BE2C (cell line): Measurements from ENCODE around the gene HOXC11.

Experiments used
- DNase-seq: peaks from one replicate; pipeline ENCODE4 v3.0.0-alpha.2; 2020
- H3K27me3 ChIP-seq: fragments of 250-450 bp; sonication (Bioruptor Pico); 2 replicates; pipeline ENCODE4 v1.5.1; 2020; ENCODE audit warnings: mild to moderate bottlenecking
- H3K36me3 ChIP-seq: fragments of 250-450 bp; sonication (Bioruptor Pico); 2 replicates; pipeline ENCODE4 v1.5.1; 2020; ENCODE audit warnings: mild to moderate bottlenecking
- H3K4me1 ChIP-seq: fragments of 250-450 bp; sonication (Bioruptor Pico); 2 replicates; pipeline ENCODE4 v1.5.1; 2020
- H3K4me3 ChIP-seq: 2 replicates; pipeline ENCODE4 v1.5.1; 2011; ENCODE audit warnings: low read depth, low read length
- H3K9me3 ChIP-seq: fragments of 250-450 bp; sonication (Bioruptor Pico); 2 replicates; pipeline ENCODE4 v1.5.1; 2020
- TF ChIP-seq, protein P1 (sequence below): IDR thresholded peaks from 2 replicates; pipeline ENCODE4 v1.5.1; 2012; ENCODE audit warnings: mild to moderate bottlenecking, low read depth, low read length

Gene HOXC11

GRCh38 chr12:53960187-53961024 lies 12.5 kb upstream of the HOXC11 start:
- H3K4me1 ChIP-seq = peaks cover 9% of the 10 kb centered on the region
- H3K36me3 ChIP-seq = no peaks in the 10 kb centered on the region
- no peak for DNase-seq
- no peak overlapping the region for H3K4me3 ChIP-seq
- TF ChIP-seq, protein P1, sequence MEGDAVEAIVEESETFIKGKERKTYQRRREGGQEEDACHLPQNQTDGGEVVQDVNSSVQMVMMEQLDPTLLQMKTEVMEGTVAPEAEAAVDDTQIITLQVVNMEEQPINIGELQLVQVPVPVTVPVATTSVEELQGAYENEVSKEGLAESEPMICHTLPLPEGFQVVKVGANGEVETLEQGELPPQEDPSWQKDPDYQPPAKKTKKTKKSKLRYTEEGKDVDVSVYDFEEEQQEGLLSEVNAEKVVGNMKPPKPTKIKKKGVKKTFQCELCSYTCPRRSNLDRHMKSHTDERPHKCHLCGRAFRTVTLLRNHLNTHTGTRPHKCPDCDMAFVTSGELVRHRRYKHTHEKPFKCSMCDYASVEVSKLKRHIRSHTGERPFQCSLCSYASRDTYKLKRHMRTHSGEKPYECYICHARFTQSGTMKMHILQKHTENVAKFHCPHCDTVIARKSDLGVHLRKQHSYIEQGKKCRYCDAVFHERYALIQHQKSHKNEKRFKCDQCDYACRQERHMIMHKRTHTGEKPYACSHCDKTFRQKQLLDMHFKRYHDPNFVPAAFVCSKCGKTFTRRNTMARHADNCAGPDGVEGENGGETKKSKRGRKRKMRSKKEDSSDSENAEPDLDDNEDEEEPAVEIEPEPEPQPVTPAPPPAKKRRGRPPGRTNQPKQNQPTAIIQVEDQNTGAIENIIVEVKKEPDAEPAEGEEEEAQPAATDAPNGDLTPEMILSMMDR = no peak
- H3K9me3 ChIP-seq = no peaks in the 10 kb centered on the region
- peaks cover 92% of the 10 kb centered on the region for H3K27me3 ChIP-seq

- H3K36me3 ChIP-seq = no peaks in the 10 kb centered on the region
- TF ChIP-seq, protein P1 = no peak
- peaks cover 10% of the 10 kb centered on the region for H3K4me1 ChIP-seq
- H3K9me3 ChIP-seq = no peaks in the 10 kb centered on the region
- no peak overlapping the region for H3K4me3 ChIP-seq
- peaks cover 85% of the 10 kb centered on the region for H3K27me3 ChIP-seq
- DNase-seq = no peak
These were observed 11.7 kb upstream of the HOXC11 start for GRCh38 chr12:53961025-53961761.

- Histone ChIP-seq H3K4me3 (no peak overlapping the region), H3K36me3 (no peaks in the 10 kb centered on the region)
These were observed 9.9 kb upstream of the HOXC11 start for GRCh38 chr12:53963005-53963404.

DNA sequence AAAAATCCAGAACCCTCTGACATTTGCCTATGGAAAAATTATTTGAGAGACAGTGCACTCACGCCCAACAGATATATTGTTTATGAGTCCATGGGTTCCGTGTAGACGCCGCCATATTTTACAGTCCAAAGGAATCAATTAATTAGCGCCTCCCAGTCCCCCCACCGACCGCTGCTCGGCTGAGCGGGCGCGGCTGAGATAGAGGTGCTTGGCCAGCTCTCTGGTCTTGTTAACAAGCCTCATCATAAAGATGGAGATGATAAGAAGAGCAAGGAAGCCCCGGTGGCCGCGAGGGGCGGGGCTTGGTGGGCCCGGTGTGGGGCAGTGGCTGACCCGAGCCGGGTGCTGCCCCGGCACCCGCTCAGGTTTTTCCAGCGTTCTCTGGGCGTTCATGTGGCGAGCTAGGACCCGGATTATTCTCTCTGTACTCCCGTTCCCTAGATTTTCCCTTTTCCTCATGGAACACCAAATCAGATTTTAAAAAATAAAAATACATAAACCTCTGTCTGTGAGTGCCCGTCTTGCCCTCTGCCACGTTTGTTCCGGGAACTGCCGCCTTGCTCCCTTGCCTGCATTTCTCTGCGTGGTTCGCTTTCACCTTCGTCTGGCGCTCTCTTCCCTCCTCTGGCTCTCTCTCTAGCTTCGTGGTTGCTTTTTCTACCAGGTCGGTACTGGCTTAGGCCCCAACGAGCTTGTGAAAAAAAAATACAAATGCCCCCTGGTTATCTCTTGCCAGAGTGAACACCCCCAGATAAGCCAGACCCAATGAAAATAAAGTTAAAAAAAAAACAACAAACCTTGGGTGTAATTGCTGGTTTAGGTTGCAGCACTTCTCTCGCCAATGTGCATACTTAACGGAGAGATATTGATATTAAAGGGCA lies 9.3 kb upstream of the HOXC11 start:
- H3K27me3 ChIP-seq = peaks cover 65% of the 10 kb centered on the region
- no peak for DNase-seq
- H3K4me1 ChIP-seq = peaks cover 25% of the 10 kb centered on the region
- H3K9me3 ChIP-seq = no peaks in the 10 kb centered on the region
- TF ChIP-seq, protein P1 = no peak
- no peak overlapping the region for H3K4me3 ChIP-seq
- no peaks in the 10 kb centered on the region for H3K36me3 ChIP-seq

More at GRCh38 chr12:53963005-53963404, 9.9 kb upstream of the HOXC11 start:
- TF ChIP-seq, protein P1 = no peak
- Histone ChIP-seq H3K4me1 (peaks cover 18% of the 10 kb centered on the region), H3K9me3 (no peaks in the 10 kb centered on the region), H3K27me3 (peaks cover 72% of the 10 kb centered on the region)
- no peak for DNase-seq

DNA sequence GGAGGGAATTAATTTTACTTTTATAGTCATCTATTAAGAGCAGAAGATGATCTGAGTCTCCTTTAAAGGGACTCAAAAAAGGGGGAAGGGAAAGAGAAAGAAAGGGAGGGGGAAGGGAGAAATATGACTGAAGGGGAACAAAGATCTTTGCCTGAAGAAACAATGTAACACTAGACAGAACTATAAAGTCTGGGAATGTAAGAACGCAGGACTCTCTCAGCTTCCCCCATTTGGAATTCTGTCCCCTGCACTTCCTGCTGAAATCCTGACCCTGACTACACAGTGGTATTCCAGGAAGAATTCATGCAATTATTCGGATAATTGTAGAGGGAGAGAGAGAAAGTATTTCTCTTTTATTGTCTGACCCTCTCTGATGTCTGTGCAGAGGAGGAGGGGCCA lies 8.6 kb upstream of the HOXC11 start:
- TF ChIP-seq, protein P1 = no peak
- no peaks in the 10 kb centered on the region for H3K36me3 ChIP-seq
- no peaks in the 10 kb centered on the region for H3K9me3 ChIP-seq
- no peak for DNase-seq
- H3K27me3 ChIP-seq = peaks cover 59% of the 10 kb centered on the region
- peaks cover 31% of the 10 kb centered on the region for H3K4me1 ChIP-seq
- H3K4me3 ChIP-seq = no peak overlapping the region
